Activated gamma-delta T cell treated with anti-CD3 and anti-CD28 coated beads, Interleukin-2, amount 50 U/mL, for 16 hours (primary cell): Measurements from ENCODE around the gene U2AF2.

Experiments
- DNase-seq: peaks from one replicate; pipeline ENCODE4 v3.0.0-alpha.2; 2020; ENCODE audit warnings: low read depth

U2AF2 gene

GRCh38 chr19:55621673-55622231 is 33.1 kb upstream of the U2AF2 start:
- DNase-seq, result no peak

- DNase-seq, result no peak
Measured at GRCh38 chr19:55622242-55622969, 32.4 kb upstream of the U2AF2 start.

- DNase-seq, result no peak
Measured at GRCh38 chr19:55623130-55623529, 31.7 kb upstream of the U2AF2 start.

GRCh38 chr19:55623561-55623960 is 31.3 kb upstream of the U2AF2 start:
- DNase-seq, result no peak

GRCh38 chr19:55624109-55625003 is 30.5 kb upstream of the U2AF2 start, which contains the start of gene ZNF784:
Gene ZNF784, minus strand, starts transcription at chr19:55624566. Its CDS starts 5 bp downstream, at chr19:55624561.
- peak; percentile 91 for DNase-seq

GRCh38 chr19:55625004-55625326 is 29.9 kb upstream of the U2AF2 start:
- no peak for DNase-seq

GRCh38 chr19:55626350-55626749 is 28.5 kb upstream of the U2AF2 start:
- DNase-seq, result peak; percentile 36

GRCh38 chr19:55632463-55632834 is 22.4 kb upstream of the U2AF2 start:
- DNase-seq, result peak; percentile 91

- no peak for DNase-seq
Measured at GRCh38 chr19:55633861-55634260, 21.0 kb upstream of the U2AF2 start.

GRCh38 chr19:55635334-55635717 is 19.5 kb upstream of the U2AF2 start:
- DNase-seq, result no peak

- DNase-seq, result no peak
Measured at GRCh38 chr19:55635856-55636440, 18.9 kb upstream of the U2AF2 start.

GRCh38 chr19:55636723-55637122 is 18.1 kb upstream of the U2AF2 start:
- no peak for DNase-seq

GRCh38 chr19:55637534-55637933 is 17.3 kb upstream of the U2AF2 start:
- DNase-seq, result no peak

GRCh38 chr19:55638864-55639359 is 15.9 kb upstream of the U2AF2 start:
- no peak for DNase-seq

GRCh38 chr19:55640043-55640576 is 14.7 kb upstream of the U2AF2 start:
- peak; percentile 53 for DNase-seq

GRCh38 chr19:55640577-55641425 is 14.0 kb upstream of the U2AF2 start, which contains the start of gene ZNF580:
Gene ZNF580, plus strand, starts transcription at chr19:55641002. Its CDS starts 1,507 bp downstream, at chr19:55642509.
- DNase-seq, result no peak

GRCh38 chr19:55641426-55642152 is 13.2 kb upstream of the U2AF2 start:
- DNase-seq, result no peak

GRCh38 chr19:55642153-55643002 is 12.5 kb upstream of the U2AF2 start:
- DNase-seq, result no peak
